ENCODE results near the gene HMGCR.

HMGCR gene

GRCh38 chr5:75389430-75389829 lies 52.4 kb downstream of the HMGCR start:
- DNase-seq = no peak

GRCh38 chr5:75395277-75395676 lies 58.3 kb downstream of the HMGCR start:
- no peak for DNase-seq

GRCh38 chr5:75405296-75405695 lies 68.3 kb downstream of the HMGCR start:
- DNase-seq = no peak

Measured in NCI-H345 (cell line).